K562 (cell line): ENCODE data around the gene RAD51D. TPM values are rescaled to one million over a fixed set of nuclear protein-coding genes. Genes with fewer than 3 reads are reported as not detected.

ENCODE experiments used
- ATAC-seq: fragments of 200-7000 bp; cut with Tn5 transposase; 3 replicates; pipeline ENCODE4 v1.9.1; 2020; ENCODE audit warnings: moderate library complexity
- BruUV-seq: library from RNA; stranded (reverse); fragments of 400-500 nt; replicated peaks from 2 replicates; lab custom pipeline; 2021; lab: Mats Ljungman, UMichigan
- CTCF ChIA-PET: fragments of 300-600 bp; formaldehyde crosslinking; extraction: SDS; loops from one replicate; lab custom pipeline; 2021; ENCODE audit warnings: low intra/inter-chr PET ratio; lab: Yijun Ruan, JAX
- POLR2A ChIA-PET: fragments of 300-600, 350-650 bp; sonication (Branson Sonifier 250); formaldehyde crosslinking; extraction: SDS; loops from one replicate; lab custom pipeline; 2021; ENCODE audit warnings: antibody characterized with exemption, inconsistent platforms; lab: Yijun Ruan, JAX
- DNase-seq, 4 experiments: peaks; one replicate each; pipeline versions ENCODE4 v3.0.0 to v3.0.0-alpha.2; 2011 to 2018; ENCODE audit warnings: low spot score in 3 of 4, mixed read lengths in 3 of 4; ENCODE audit errors: extremely low read depth in 1 of 4
- FAIRE-seq: peaks from 2 replicates; lab custom pipeline; 2011; peaks lifted over from hg19 to GRCh38; lab: Jason Lieb, UNC
- H2AFZ ChIP-seq: 2 replicates; pipeline ENCODE4 v1.6.0; 2011; ENCODE audit warnings: low read depth, low read length, control low read depth, inconsistent platforms
- H3K27ac ChIP-seq: fragments of 200-600 bp; 3 replicates; pipeline ENCODE4 v1.8.0; 2011; ENCODE audit warnings: low read depth, mild to moderate bottlenecking, control low read depth, inconsistent platforms, low read length, moderate library complexity, mixed read lengths; ENCODE audit errors: extremely low read depth
- H3K27me3 ChIP-seq, 2 experiments: fragments of 300-600 bp in 1 of 2; 2 replicates in 1 of 2; 3 replicates in 1 of 2; pipeline versions ENCODE4 v1.6.0 to v1.8.0; 2011; ENCODE audit warnings: inconsistent platforms in 2 of 2, low read length in 2 of 2, mild to moderate bottlenecking in 1 of 2, mixed read lengths in 1 of 2, moderate library complexity in 1 of 2; ENCODE audit not compliant: control insufficient read depth in 2 of 2, insufficient read depth in 2 of 2
- H3K36me3 ChIP-seq: fragments of 300-600 bp; 3 replicates; pipeline ENCODE4 v1.8.0; 2011; ENCODE audit warnings: mild to moderate bottlenecking, low read length, inconsistent platforms; ENCODE audit not compliant: control insufficient read depth, insufficient read depth
- H3K4me1 ChIP-seq, 2 experiments: fragments of 200-600 bp in 1 of 2; replicated peaks in 1 of 2; 2 replicates in 1 of 2; 3 replicates in 1 of 2; pipeline versions ENCODE4 v1.5.1 to v1.8.0; 2011; ENCODE audit warnings: inconsistent platforms in 2 of 2, low read length in 2 of 2, mild to moderate bottlenecking in 1 of 2, mixed read lengths in 1 of 2, moderate library complexity in 1 of 2; ENCODE audit not compliant: control insufficient read depth in 2 of 2, insufficient read depth in 2 of 2
- H3K4me2 ChIP-seq: 2 replicates; pipeline ENCODE4 v1.6.1; 2011; ENCODE audit warnings: low read length, control low read depth, inconsistent platforms, mixed read lengths; ENCODE audit not compliant: insufficient read depth
- H3K4me3 ChIP-seq: fragments of 200-600 bp; sonication (generic), shearing (Covaris generic); 2 replicates; pipeline ENCODE4 v1.5.1; 2016; ENCODE audit warnings: control low read depth, inconsistent platforms
- H3K79me2 ChIP-seq: fragments of 200-600 bp; 3 replicates; pipeline ENCODE4 v1.8.0; 2011; ENCODE audit warnings: low read length, inconsistent platforms; ENCODE audit not compliant: control insufficient read depth, insufficient read depth
- H3K9ac ChIP-seq, 2 experiments: 2 replicates each; pipeline versions ENCODE4 v1.6.0 to v1.6.1; 2011; ENCODE audit warnings: low read depth in 2 of 2, low read length in 2 of 2, control low read depth in 1 of 2, inconsistent platforms in 1 of 2, mild to moderate bottlenecking in 1 of 2, mixed read lengths in 1 of 2; ENCODE audit not compliant: insufficient read depth in 1 of 2
- H3K9me1 ChIP-seq: one replicate; pipeline ENCODE4 v1.6.0; 2011; ENCODE audit warnings: inconsistent platforms, mild to moderate bottlenecking, low read length, moderate library complexity; ENCODE audit not compliant: control insufficient read depth, insufficient read depth
- H3K9me3 ChIP-seq: replicated peaks from 2 replicates; pipeline ENCODE4 v1.5.1; 2011; ENCODE audit warnings: low read depth, low read length, inconsistent platforms; ENCODE audit not compliant: control insufficient read depth, insufficient read depth
- H4K20me1 ChIP-seq: replicated peaks from 2 replicates; pipeline ENCODE4 v1.6.1; 2011; ENCODE audit warnings: low read length, inconsistent platforms, mixed read lengths; ENCODE audit not compliant: control insufficient read depth, insufficient read depth
- ADNP ChIP-seq: fragments of 200-800 bp; sonication (Bioruptor generic); IDR thresholded peaks from 2 replicates; pipeline ENCODE4 v1.6.1; 2016; ENCODE audit warnings: missing genetic modification characterization, missing compliant biosample characterization
- CTCFL ChIP-seq: IDR thresholded peaks from 2 replicates; pipeline ENCODE4 v1.6.1; 2011; ENCODE audit warnings: borderline replicate concordance, low read depth, mild to moderate bottlenecking, moderate library complexity, low read length; ENCODE audit not compliant: insufficient read depth, poor library complexity, severe bottlenecking
- FUS ChIP-seq: fragments of 200-400 bp; formaldehyde crosslinking; optimal IDR thresholded peaks from 2 replicates; pipeline ENCODE3; 2017; ENCODE audit warnings: low read depth, low read length
- GTF2F1 ChIP-seq: IDR thresholded peaks from 2 replicates; pipeline ENCODE4 v1.6.1; 2011; ENCODE audit warnings: low read depth, low read length, improper control_type of control experiment
- HDGF ChIP-seq: fragments of 450-650 bp; IDR thresholded peaks from 2 replicates; pipeline ENCODE4 v1.6.1; 2016
- ILK ChIP-seq: fragments of 450-650 bp; IDR thresholded peaks from 2 replicates; pipeline ENCODE4 v1.6.1; 2016; ENCODE audit warnings: missing genetic modification characterization, low read depth, mild to moderate bottlenecking, missing compliant biosample characterization, moderate library complexity, borderline replicate concordance
- KDM5B ChIP-seq: fragments of 200-600 bp; sonication (generic); IDR thresholded peaks from 2 replicates; pipeline ENCODE4 v1.6.1; 2012; ENCODE audit warnings: low read depth, mild to moderate bottlenecking, moderate library complexity, low read length, control low read depth, inconsistent platforms; ENCODE audit not compliant: insufficient replicate concordance
- MCM5 ChIP-seq: fragments of 450-650 bp; IDR thresholded peaks from 2 replicates; pipeline ENCODE4 v1.6.1; 2016; ENCODE audit warnings: low read depth
- RBM17 ChIP-seq: fragments of 200-400 bp; formaldehyde crosslinking; IDR thresholded peaks from 2 replicates; pipeline ENCODE4 v1.6.1; 2017; ENCODE audit warnings: low read depth, mild to moderate bottlenecking, low read length, borderline replicate concordance
- RBM34 ChIP-seq: fragments of 200-400 bp; formaldehyde crosslinking; IDR thresholded peaks from 2 replicates; pipeline ENCODE4 v1.6.1; 2018; ENCODE audit warnings: low read length, borderline replicate concordance; ENCODE audit not compliant: insufficient read depth
- SMARCB1 ChIP-seq: IDR thresholded peaks from 2 replicates; pipeline ENCODE4 v1.6.1; 2011; ENCODE audit warnings: improper control_type of control experiment, low read depth; ENCODE audit not compliant: insufficient read length
- TCF3 ChIP-seq: sonication (generic); formaldehyde crosslinking; IDR thresholded peaks from 2 replicates; pipeline ENCODE4 v1.4.0; 2020; ENCODE audit warnings: mild to moderate bottlenecking, missing genetic modification reagents
- TEAD2 ChIP-seq: fragments of 450-650 bp; IDR thresholded peaks from 2 replicates; pipeline ENCODE4 v1.6.1; 2016; ENCODE audit warnings: missing genetic modification characterization, control low read depth, missing compliant biosample characterization
- ZNF740 ChIP-seq, 3 experiments: fragments of 200-800 bp in 1 of 3; sonication (Bioruptor generic) in 1 of 3; sonication (generic) in 1 of 3; formaldehyde crosslinking in 1 of 3; IDR thresholded peaks; 2 replicates each; pipeline versions ENCODE4 v1.6.1 to v1.8.0; 2016 to 2022; ENCODE audit warnings: mild to moderate bottlenecking in 2 of 3, missing compliant biosample characterization in 2 of 3, missing genetic modification characterization in 2 of 3, missing genetic modification reagents in 1 of 3
- WGBS: fragments of 100-300 bp; shearing (Covaris generic); methylation state at CpG from one replicate; pipeline ENCODE4 v1.1.6; 2016; ENCODE audit warnings: low coverage, mixed read lengths; ENCODE audit not compliant: insufficient coverage; ENCODE audit errors: missing lambda C conversion rate; 5-methylcytosine and 5-hydroxymethylcytosine counted together
- in situ Hi-C: fragments of 300-500 bp; cut with MboI; formaldehyde crosslinking; loops from 4 replicates; pipeline ENCODE4 v1.15.0; 2018; ENCODE audit warnings: inconsistent platforms, mixed read lengths
- intact Hi-C: fragments of 100-400 bp; cut with micrococcal nuclease; formaldehyde crosslinking; loops from 2 replicates; pipeline ENCODE4 v1.14.2; 2022
- polyA plus RNA-seq, 8 experiments: library from polyadenylated mRNA; depleted of rRNA in 4 of 8; stranded (reverse) in 5 of 8; unstranded in 3 of 8; fragments of >200 nt; fragmentation: Nextera tagmentation in 2 of 8; fragmentation: Illumina TruSeq in 1 of 8; extraction: Ambion mirVana in 2 of 8; extraction: Trizol in 1 of 8; gene quantifications; 2 replicates each; pipeline versions ENCODE4 v1.2.1 to v1.2.3, GENCODE V29; 2011 to 2014; ENCODE audit warnings: inconsistent platforms in 1 of 8, missing spikeins in 1 of 8
- total RNA-seq, 7 experiments: library from RNA; depleted of rRNA in 6 of 7; stranded (reverse); fragments of >200 nt in 6 of 7; fragmentation: Illumina TruSeq in 2 of 7; extraction: Trizol in 2 of 7; gene quantifications; 2 replicates each; pipeline versions ENCODE4 v1.2.1 to v1.2.3, GENCODE V29; 2011 to 2021; ENCODE audit warnings: low replicate concordance in 1 of 7

Gene RAD51D
- total and polyA plus RNA-seq, 9 of the 15 experiments (the other 6 are each of a cell fraction or from before 2014, with no cell fraction given) = 2.2 to 16.9 (median 8.7) TPM

GRCh38 chr17:35152421-35153140 is 32.9 kb upstream of the RAD51D start:
- TF ChIP-seq FUS (no peak), ADNP (tag) (no peak), CTCFL (no peak), ILK (tag) (no peak), SMARCB1 (no peak), MCM5 (no peak), HDGF (no peak), TCF3 (CRISPR knock-in tag) (no peak), RBM17 (no peak), TEAD2 (tag) (no peak), GTF2F1 (no peak), KDM5B (no peak), RBM34 (no peak), ZNF740 (CRISPR knock-in tag; IDR thresholded peaks at IDR 0.05) (no peak), ZNF740 (tag; IDR thresholded peaks at IDR 0.05) (no peak)
- ChIA-PET POLR2A (no interaction called here), CTCF (no interaction called here)
- Histone ChIP-seq H3K4me1 (no peaks in the 10 kb centered on the region), H3K4me3 (no peak overlapping the region), H3K9ac (no peak overlapping the region), H3K9me1 (no peaks in the 10 kb centered on the region), H2AFZ (no peak overlapping the region), H3K27ac (no peak overlapping the region), H3K9me3 (no peaks in the 10 kb centered on the region), H4K20me1 (0 out of 2 replicates have a peak, but pooled peaks cover 7% of the 10 kb centered on the region), H3K79me2 (no peaks in the 10 kb centered on the region), H3K36me3 (no peaks in the 10 kb centered on the region), H3K4me2 (no peak overlapping the region), H3K27me3 (peaks cover 49 to 56% of the 10 kb centered on the region in 2 experiments)
- ATAC-seq (no peak), FAIRE-seq (no peak), DNase-seq (no peak)
- in situ Hi-C loops (no loop called here), intact Hi-C loops (no loop called here)
- under 1% methylated on average over 13 of the region's 13 CpGs for WGBS
- no TSS peak for BruUV-seq
